Measurements from ENCODE around the gene WBP2NL. TPM values are rescaled to one million over a fixed set of nuclear protein-coding genes. Genes with fewer than 3 reads are reported as not detected.

WBP2NL gene
- total and polyA plus RNA-seq, 5 donors from 2014 or later, result 0.46 to 2.9 (median 0.73) TPM

DNA sequence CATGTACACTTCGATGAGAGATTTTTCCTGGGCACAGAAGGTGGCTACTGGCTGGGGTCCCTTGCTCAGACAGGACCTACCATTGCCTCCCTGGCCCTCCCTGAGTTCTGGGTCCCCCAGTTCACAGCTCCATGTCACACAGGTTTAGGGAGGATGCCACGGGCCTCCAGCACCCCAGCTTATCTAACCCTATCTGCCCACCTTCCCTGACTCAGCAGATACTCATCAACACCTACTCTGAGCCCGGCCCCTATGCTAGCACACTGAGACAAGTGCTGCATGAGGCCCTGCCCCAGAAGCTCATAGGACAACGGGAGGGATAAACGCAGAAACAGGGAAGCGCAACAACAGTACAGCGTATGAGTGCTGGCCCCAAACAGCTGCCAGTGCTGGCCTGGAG lies 62.5 kb downstream of the WBP2NL start:
- Mint-ChIP-seq H3K36me3 (peaks cover 62% of the 10 kb centered on the region), H3K27ac (no peak overlapping the region), H3K27me3 (no peaks in the 10 kb centered on the region), H3K9me3 (peaks cover 0 to 15% (median 6%) of the 10 kb centered on the region in 7 donors), H3K4me3 (no peak overlapping the region), H3K4me1 (peaks cover 0 to 10% (median 3%) of the 10 kb centered on the region in 4 donors)
- H3K9me3 ChIP-seq (ENCODE audit: control insufficient read depth in 2 of 2, low read length in 2 of 2), result peaks cover 10 to 12% of the 10 kb centered on the region in 2 experiments
- DNase-seq (no peak), ATAC-seq (ENCODE audit: low read depth in 2 of 2) (no peak)
- no peak overlapping the region for H3K27ac ChIP-seq (ENCODE audit: insufficient read depth, low read length, poor library complexity, severe bottlenecking)
- no peaks in the 10 kb centered on the region for H3K27me3 ChIP-seq (ENCODE audit: control insufficient read depth, insufficient read depth, low read length)
- no peak overlapping the region for H3K4me3 ChIP-seq (ENCODE audit: low read depth, low read length)
- peaks cover 39% of the 10 kb centered on the region for H3K36me3 ChIP-seq (ENCODE audit: control insufficient read depth, insufficient read depth, low read length)
- no peaks in the 10 kb centered on the region for H3K4me1 ChIP-seq (ENCODE audit: control insufficient read depth, insufficient read depth, low read length, poor library complexity, severe bottlenecking)

- Mint-ChIP-seq H3K4me1 (peaks cover 0 to 14% (median 4%) of the 10 kb centered on the region in 4 donors), H3K4me3 (peak overlapping the region in 1 of 4 donors; percentile 49), H3K27me3 (no peaks in the 10 kb centered on the region), H3K36me3 (peaks cover 63% of the 10 kb centered on the region), H3K9me3 (peaks cover 0 to 3% (median 0%) of the 10 kb centered on the region in 7 donors), H3K27ac (no peak overlapping the region)
- Histone ChIP-seq H3K9me3 (ENCODE audit: control insufficient read depth in 2 of 2, low read length in 2 of 2) (no peaks in the 10 kb centered on the region), H3K4me1 (ENCODE audit: control insufficient read depth, insufficient read depth, low read length, poor library complexity, severe bottlenecking) (no peaks in the 10 kb centered on the region), H3K27ac (ENCODE audit: insufficient read depth, low read length, poor library complexity, severe bottlenecking) (no peak overlapping the region), H3K36me3 (ENCODE audit: control insufficient read depth, insufficient read depth, low read length) (peaks cover 45% of the 10 kb centered on the region), H3K4me3 (ENCODE audit: low read depth, low read length) (no peak overlapping the region), H3K27me3 (ENCODE audit: control insufficient read depth, insufficient read depth, low read length) (no peaks in the 10 kb centered on the region)
- no peak for ATAC-seq (ENCODE audit: low read depth in 2 of 2)
- no peak for DNase-seq
Measured at GRCh38 chr22:42062506-42063170, 64.0 kb downstream of the WBP2NL start.

DNA sequence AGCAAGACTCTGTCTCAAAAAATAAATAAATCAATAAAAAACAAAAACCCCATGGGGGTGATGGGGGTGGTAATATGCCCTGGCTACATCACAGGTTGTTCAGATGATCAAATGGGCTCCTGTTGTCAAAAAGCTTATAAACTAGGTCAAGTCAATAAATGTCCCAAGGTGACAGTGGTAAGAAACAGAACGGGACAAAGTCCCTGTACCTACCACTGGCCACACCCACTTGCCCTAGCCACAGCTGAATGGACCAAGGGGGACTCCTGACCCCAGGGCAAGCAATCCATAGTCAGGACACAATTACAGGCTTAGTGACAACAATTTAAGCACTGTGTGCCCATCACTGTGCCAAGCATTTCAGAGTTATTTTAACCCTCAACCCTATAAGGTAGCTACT lies 66.0 kb downstream of the WBP2NL start:
- H3K27me3 Mint-ChIP-seq, result no peaks in the 10 kb centered on the region
- peaks cover 38% of the 10 kb centered on the region for H3K36me3 ChIP-seq (ENCODE audit: control insufficient read depth, insufficient read depth, low read length)
- no peak overlapping the region for H3K27ac Mint-ChIP-seq
- no peaks in the 10 kb centered on the region for H3K27me3 ChIP-seq (ENCODE audit: control insufficient read depth, insufficient read depth, low read length)
- H3K9me3 Mint-ChIP-seq, result peaks cover 0 to 1% (median 0%) of the 10 kb centered on the region in 7 donors
- H3K4me3 Mint-ChIP-seq, result peak overlapping the region in 1 of 4 donors; percentile 51
- peaks cover 49% of the 10 kb centered on the region for H3K36me3 Mint-ChIP-seq
- no peak overlapping the region for H3K4me3 ChIP-seq (ENCODE audit: low read depth, low read length)
- H3K9me3 ChIP-seq (ENCODE audit: control insufficient read depth in 2 of 2, low read length in 2 of 2), result no peaks in the 10 kb centered on the region
- DNase-seq (no peak), ATAC-seq (ENCODE audit: low read depth in 2 of 2) (no peak)
- H3K4me1 Mint-ChIP-seq, result peaks cover 0 to 23% (median 11%) of the 10 kb centered on the region in 4 donors
- H3K27ac ChIP-seq (ENCODE audit: insufficient read depth, low read length, poor library complexity, severe bottlenecking), result no peak overlapping the region
- peaks cover 14% of the 10 kb centered on the region for H3K4me1 ChIP-seq (ENCODE audit: control insufficient read depth, insufficient read depth, low read length, poor library complexity, severe bottlenecking)

DNA sequence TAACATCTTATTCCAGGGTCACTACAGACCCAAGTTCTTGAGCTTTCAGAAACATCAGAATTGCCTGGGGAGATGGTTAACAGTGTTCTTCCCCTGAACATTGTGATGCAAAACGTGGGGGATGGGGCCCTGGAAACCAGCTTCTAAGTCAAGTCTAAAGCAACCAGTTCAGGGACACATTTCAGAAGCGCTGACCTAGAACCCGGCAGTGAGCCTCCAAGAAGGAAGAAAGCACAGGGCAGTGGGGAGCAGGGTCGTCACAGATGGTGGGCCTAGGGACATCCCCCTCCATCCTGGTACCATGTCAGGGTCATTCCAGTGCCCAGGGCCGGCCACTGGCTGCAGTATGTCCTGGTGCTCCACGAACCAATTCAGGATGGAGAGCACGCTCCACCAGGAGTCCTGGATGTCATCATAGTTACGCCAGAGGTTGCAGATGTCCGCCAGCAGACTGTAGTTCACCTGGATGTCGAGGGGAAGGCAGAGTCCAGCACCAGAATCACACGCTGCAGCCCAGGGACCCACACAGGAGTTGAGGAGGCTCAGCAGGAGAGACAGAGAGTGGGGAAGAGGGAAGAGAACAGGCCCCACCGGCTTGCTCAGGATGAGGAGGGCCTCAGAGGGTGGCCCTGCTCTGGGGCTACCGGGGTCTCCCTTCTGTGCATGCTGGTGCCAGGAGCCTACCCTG lies 67.0 kb downstream of the WBP2NL start:
- Histone ChIP-seq H3K36me3 (ENCODE audit: control insufficient read depth, insufficient read depth, low read length) (peaks cover 30% of the 10 kb centered on the region), H3K4me1 (ENCODE audit: control insufficient read depth, insufficient read depth, low read length, poor library complexity, severe bottlenecking) (peaks cover 23% of the 10 kb centered on the region), H3K4me3 (ENCODE audit: low read depth, low read length) (no peak overlapping the region), H3K27ac (ENCODE audit: insufficient read depth, low read length, poor library complexity, severe bottlenecking) (no peak overlapping the region), H3K27me3 (ENCODE audit: control insufficient read depth, insufficient read depth, low read length) (no peaks in the 10 kb centered on the region), H3K9me3 (ENCODE audit: control insufficient read depth in 2 of 2, low read length in 2 of 2) (no peaks in the 10 kb centered on the region)
- Mint-ChIP-seq H3K36me3 (peaks cover 45% of the 10 kb centered on the region), H3K27me3 (no peaks in the 10 kb centered on the region), H3K4me1 (peaks cover 0 to 26% (median 14%) of the 10 kb centered on the region in 4 donors), H3K9me3 (peaks cover 0 to 1% (median 0%) of the 10 kb centered on the region in 7 donors), H3K27ac (no peak overlapping the region), H3K4me3 (peak overlapping the region in 2 of 4 donors; percentile 14 to 51)
- no peak for DNase-seq
- ATAC-seq (ENCODE audit: low read depth in 2 of 2), result no peak

DNA sequence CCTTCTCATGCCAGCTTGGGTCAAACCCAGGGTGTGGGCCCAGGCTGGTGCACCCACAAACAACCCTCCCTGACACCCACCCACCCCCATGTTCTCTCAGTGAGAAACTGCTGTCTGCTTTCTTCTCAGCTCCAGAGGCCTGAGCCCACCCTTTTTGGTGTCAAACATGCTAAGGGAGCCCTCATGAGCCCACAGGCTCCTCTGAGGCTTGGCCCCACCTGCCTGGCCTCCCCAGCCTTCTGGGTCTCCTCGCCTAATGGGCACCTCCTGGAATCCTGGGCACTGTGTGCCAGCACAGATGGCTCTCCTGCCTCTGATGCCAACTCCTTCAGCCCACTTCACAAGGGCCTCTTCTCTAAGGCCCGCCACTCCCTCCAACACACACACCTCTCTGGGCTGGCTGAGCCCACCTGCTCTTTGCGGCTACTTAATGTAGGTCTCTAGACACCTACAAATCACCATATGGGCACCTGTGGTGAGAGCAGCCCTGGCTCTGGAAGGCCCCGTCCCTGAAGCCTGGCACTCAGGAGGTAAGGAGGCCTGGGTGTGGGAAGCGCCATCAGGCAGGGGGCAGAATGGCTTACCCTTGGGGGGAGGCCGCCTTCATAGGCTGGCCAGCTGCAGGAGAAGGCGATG lies 67.7 kb downstream of the WBP2NL start:
- Histone ChIP-seq H3K9me3 (ENCODE audit: control insufficient read depth in 2 of 2, low read length in 2 of 2) (no peaks in the 10 kb centered on the region), H3K27me3 (ENCODE audit: control insufficient read depth, insufficient read depth, low read length) (no peaks in the 10 kb centered on the region), H3K4me1 (ENCODE audit: control insufficient read depth, insufficient read depth, low read length, poor library complexity, severe bottlenecking) (peaks cover 29% of the 10 kb centered on the region), H3K27ac (ENCODE audit: insufficient read depth, low read length, poor library complexity, severe bottlenecking) (no peak overlapping the region), H3K36me3 (ENCODE audit: control insufficient read depth, insufficient read depth, low read length) (peaks cover 23% of the 10 kb centered on the region), H3K4me3 (ENCODE audit: low read depth, low read length) (no peak overlapping the region)
- H3K9me3 Mint-ChIP-seq, result no peaks in the 10 kb centered on the region
- peak overlapping the region in 1 of 3 donors; percentile 51 for H3K27ac Mint-ChIP-seq
- H3K4me1 Mint-ChIP-seq, result peaks cover 0 to 33% (median 18%) of the 10 kb centered on the region in 4 donors
- no peak for ATAC-seq (ENCODE audit: low read depth in 2 of 2)
- H3K27me3 Mint-ChIP-seq, result no peaks in the 10 kb centered on the region
- peaks cover 38% of the 10 kb centered on the region for H3K36me3 Mint-ChIP-seq
- no peak overlapping the region for H3K4me3 Mint-ChIP-seq
- DNase-seq, result no peak

- H3K27me3 ChIP-seq (ENCODE audit: control insufficient read depth, insufficient read depth, low read length), result no peaks in the 10 kb centered on the region
- Mint-ChIP-seq H3K4me1 (peaks cover 0 to 39% (median 23%) of the 10 kb centered on the region in 4 donors), H3K36me3 (peaks cover 35% of the 10 kb centered on the region), H3K27me3 (no peaks in the 10 kb centered on the region), H3K27ac (no peak overlapping the region), H3K4me3 (peak overlapping the region in 1 of 4 donors; percentile 6), H3K9me3 (no peaks in the 10 kb centered on the region)
- ATAC-seq (ENCODE audit: low read depth in 2 of 2), result no peak
- DNase-seq, result no peak
- peaks cover 19% of the 10 kb centered on the region for H3K36me3 ChIP-seq (ENCODE audit: control insufficient read depth, insufficient read depth, low read length)
- H3K27ac ChIP-seq (ENCODE audit: insufficient read depth, low read length, poor library complexity, severe bottlenecking), result no peak overlapping the region
- H3K9me3 ChIP-seq (ENCODE audit: control insufficient read depth in 2 of 2, low read length in 2 of 2), result no peaks in the 10 kb centered on the region
- H3K4me3 ChIP-seq (ENCODE audit: low read depth, low read length), result no peak overlapping the region
- peaks cover 35% of the 10 kb centered on the region for H3K4me1 ChIP-seq (ENCODE audit: control insufficient read depth, insufficient read depth, low read length, poor library complexity, severe bottlenecking)
Measured at GRCh38 chr22:42066937-42067336, 68.3 kb downstream of the WBP2NL start.

GRCh38 chr22:42067671-42068251 lies 69.2 kb downstream of the WBP2NL start:
- Histone ChIP-seq H3K36me3 (ENCODE audit: control insufficient read depth, insufficient read depth, low read length) (peaks cover 15% of the 10 kb centered on the region), H3K4me3 (ENCODE audit: low read depth, low read length) (no peak overlapping the region), H3K27ac (ENCODE audit: insufficient read depth, low read length, poor library complexity, severe bottlenecking) (no peak overlapping the region), H3K9me3 (ENCODE audit: control insufficient read depth in 2 of 2, low read length in 2 of 2) (no peaks in the 10 kb centered on the region), H3K27me3 (ENCODE audit: control insufficient read depth, insufficient read depth, low read length) (no peaks in the 10 kb centered on the region), H3K4me1 (ENCODE audit: control insufficient read depth, insufficient read depth, low read length, poor library complexity, severe bottlenecking) (peaks cover 35% of the 10 kb centered on the region)
- ATAC-seq (ENCODE audit: low read depth in 2 of 2) (no peak), DNase-seq (no peak)
- Mint-ChIP-seq H3K27me3 (no peaks in the 10 kb centered on the region), H3K4me1 (peaks cover 0 to 41% (median 23%) of the 10 kb centered on the region in 4 donors), H3K4me3 (peak overlapping the region in 1 of 4 donors; percentile 6), H3K27ac (peak overlapping the region in 1 of 3 donors; percentile 38), H3K9me3 (no peaks in the 10 kb centered on the region), H3K36me3 (peaks cover 31% of the 10 kb centered on the region)
